ENCODE data around the gene EPS15. TPM values are rescaled to one million over a fixed set of nuclear protein-coding genes. Genes with fewer than 3 reads are reported as not detected.

Gene EPS15
- total and polyA plus RNA-seq, 2 of the 13 experiments (the other 11 are each of a cell fraction or from before 2014, with no cell fraction given) = 14.3 to 19.3 TPM

- TF ChIP-seq, protein P1, sequence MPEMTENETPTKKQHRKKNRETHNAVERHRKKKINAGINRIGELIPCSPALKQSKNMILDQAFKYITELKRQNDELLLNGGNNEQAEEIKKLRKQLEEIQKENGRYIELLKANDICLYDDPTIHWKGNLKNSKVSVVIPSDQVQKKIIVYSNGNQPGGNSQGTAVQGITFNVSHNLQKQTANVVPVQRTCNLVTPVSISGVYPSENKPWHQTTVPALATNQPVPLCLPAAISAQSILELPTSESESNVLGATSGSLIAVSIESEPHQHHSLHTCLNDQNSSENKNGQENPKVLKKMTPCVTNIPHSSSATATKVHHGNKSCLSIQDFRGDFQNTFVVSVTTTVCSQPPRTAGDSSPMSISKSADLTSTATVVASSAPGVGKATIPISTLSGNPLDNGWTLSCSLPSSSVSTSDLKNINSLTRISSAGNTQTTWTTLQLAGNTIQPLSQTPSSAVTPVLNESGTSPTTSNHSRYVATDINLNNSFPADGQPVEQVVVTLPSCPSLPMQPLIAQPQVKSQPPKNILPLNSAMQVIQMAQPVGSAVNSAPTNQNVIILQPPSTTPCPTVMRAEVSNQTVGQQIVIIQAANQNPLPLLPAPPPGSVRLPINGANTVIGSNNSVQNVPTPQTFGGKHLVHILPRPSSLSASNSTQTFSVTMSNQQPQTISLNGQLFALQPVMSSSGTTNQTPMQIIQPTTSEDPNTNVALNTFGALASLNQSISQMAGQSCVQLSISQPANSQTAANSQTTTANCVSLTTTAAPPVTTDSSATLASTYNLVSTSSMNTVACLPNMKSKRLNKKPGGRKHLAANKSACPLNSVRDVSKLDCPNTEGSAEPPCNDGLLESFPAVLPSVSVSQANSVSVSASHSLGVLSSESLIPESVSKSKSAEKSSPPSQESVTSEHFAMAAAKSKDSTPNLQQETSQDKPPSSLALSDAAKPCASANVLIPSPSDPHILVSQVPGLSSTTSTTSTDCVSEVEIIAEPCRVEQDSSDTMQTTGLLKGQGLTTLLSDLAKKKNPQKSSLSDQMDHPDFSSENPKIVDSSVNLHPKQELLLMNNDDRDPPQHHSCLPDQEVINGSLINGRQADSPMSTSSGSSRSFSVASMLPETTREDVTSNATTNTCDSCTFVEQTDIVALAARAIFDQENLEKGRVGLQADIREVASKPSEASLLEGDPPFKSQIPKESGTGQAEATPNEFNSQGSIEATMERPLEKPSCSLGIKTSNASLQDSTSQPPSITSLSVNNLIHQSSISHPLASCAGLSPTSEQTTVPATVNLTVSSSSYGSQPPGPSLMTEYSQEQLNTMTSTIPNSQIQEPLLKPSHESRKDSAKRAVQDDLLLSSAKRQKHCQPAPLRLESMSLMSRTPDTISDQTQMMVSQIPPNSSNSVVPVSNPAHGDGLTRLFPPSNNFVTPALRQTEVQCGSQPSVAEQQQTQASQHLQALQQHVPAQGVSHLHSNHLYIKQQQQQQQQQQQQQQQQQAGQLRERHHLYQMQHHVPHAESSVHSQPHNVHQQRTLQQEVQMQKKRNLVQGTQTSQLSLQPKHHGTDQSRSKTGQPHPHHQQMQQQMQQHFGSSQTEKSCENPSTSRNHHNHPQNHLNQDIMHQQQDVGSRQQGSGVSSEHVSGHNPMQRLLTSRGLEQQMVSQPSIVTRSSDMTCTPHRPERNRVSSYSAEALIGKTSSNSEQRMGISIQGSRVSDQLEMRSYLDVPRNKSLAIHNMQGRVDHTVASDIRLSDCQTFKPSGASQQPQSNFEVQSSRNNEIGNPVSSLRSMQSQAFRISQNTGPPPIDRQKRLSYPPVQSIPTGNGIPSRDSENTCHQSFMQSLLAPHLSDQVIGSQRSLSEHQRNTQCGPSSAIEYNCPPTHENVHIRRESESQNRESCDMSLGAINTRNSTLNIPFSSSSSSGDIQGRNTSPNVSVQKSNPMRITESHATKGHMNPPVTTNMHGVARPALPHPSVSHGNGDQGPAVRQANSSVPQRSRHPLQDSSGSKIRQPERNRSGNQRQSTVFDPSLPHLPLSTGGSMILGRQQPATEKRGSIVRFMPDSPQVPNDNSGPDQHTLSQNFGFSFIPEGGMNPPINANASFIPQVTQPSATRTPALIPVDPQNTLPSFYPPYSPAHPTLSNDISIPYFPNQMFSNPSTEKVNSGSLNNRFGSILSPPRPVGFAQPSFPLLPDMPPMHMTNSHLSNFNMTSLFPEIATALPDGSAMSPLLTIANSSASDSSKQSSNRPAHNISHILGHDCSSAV (CRISPR knock-in tag; IDR thresholded peaks at IDR 0.05; ENCODE audit: borderline replicate concordance) = no peak
- no peak for TF ChIP-seq RFXANK (CRISPR knock-in tag; IDR thresholded peaks at IDR 0.05)
- no peak for TF ChIP-seq CBX1 (IDR thresholded peaks at IDR 0.05; ENCODE audit: low read depth)
- no peak for TF ChIP-seq ZNF557 (CRISPR knock-in tag; IDR thresholded peaks at IDR 0.05)
- TF ChIP-seq ZGPAT (CRISPR knock-in tag; IDR thresholded peaks at IDR 0.05) = no peak
- TF ChIP-seq MBNL3 (CRISPR knock-in tag; conservative IDR thresholded peaks at IDR 0.05) = no peak
- no peak for TF ChIP-seq ZFP36L1 (CRISPR knock-in tag; IDR thresholded peaks at IDR 0.05)
- no peak for TF ChIP-seq CREB3 (CRISPR knock-in tag; IDR thresholded peaks at IDR 0.05)
- TF ChIP-seq ZNF713 (CRISPR knock-in tag; IDR thresholded peaks at IDR 0.05) = no peak
- TF ChIP-seq ZBTB39 (CRISPR knock-in tag; IDR thresholded peaks at IDR 0.05) = no peak
- TF ChIP-seq, protein P2, sequence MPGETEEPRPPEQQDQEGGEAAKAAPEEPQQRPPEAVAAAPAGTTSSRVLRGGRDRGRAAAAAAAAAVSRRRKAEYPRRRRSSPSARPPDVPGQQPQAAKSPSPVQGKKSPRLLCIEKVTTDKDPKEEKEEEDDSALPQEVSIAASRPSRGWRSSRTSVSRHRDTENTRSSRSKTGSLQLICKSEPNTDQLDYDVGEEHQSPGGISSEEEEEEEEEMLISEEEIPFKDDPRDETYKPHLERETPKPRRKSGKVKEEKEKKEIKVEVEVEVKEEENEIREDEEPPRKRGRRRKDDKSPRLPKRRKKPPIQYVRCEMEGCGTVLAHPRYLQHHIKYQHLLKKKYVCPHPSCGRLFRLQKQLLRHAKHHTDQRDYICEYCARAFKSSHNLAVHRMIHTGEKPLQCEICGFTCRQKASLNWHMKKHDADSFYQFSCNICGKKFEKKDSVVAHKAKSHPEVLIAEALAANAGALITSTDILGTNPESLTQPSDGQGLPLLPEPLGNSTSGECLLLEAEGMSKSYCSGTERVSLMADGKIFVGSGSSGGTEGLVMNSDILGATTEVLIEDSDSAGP (CRISPR knock-in tag; IDR thresholded peaks at IDR 0.05; ENCODE audit: borderline replicate concordance) = no peak
- no peak for TF ChIP-seq IKZF1 (IDR thresholded peaks at IDR 0.05)
- TF ChIP-seq IKZF4 (CRISPR knock-in tag; IDR thresholded peaks at IDR 0.05; ENCODE audit: borderline replicate concordance, low read depth, not compliant biosample characterization) = no peak
- no peak for TF ChIP-seq FOXA1 (IDR thresholded peaks at IDR 0.05)
- TF ChIP-seq FOXA1 (CRISPR knock-in tag; IDR thresholded peaks at IDR 0.05) = no peak
- TF ChIP-seq ZSCAN29 (CRISPR knock-in tag; conservative IDR thresholded peaks at IDR 0.05) = no peak
- no peak for TF ChIP-seq TEAD3 (CRISPR knock-in tag; optimal IDR thresholded peaks at IDR 0.05; ENCODE audit: borderline replicate concordance)
Observed at GRCh38 chr1:51381964-51382363, 137.1 kb downstream of the EPS15 start (continued).
